NCI-H2081 treated with DMSO at 0.1 percent for 48 hours (cell line): ENCODE measurements around the gene RFT1.

ENCODE experiments used
- DNase-seq: peaks from one replicate; lab custom pipeline; 2025; lab: John Stamatoyannopoulos, UW

Gene RFT1

GRCh38 chr3:53130179-53131061 is at the start of gene RFT1:
Gene RFT1 (minus strand): TSS chr3:53130435. CDS start chr3:53130400, 35 bp downstream.
- no peak for DNase-seq

- DNase-seq = no peak
Observed at GRCh38 chr3:53179580-53179979, 49.3 kb upstream of the RFT1 start.

GRCh38 chr3:53178246-53178645 is 48.0 kb upstream of the RFT1 start:
- DNase-seq = no peak

- no peak for DNase-seq
Observed at GRCh38 chr3:53175613-53176540, 45.6 kb upstream of the RFT1 start.

- no peak for DNase-seq
Observed at GRCh38 chr3:53174346-53175250, 44.4 kb upstream of the RFT1 start.

- no peak for DNase-seq
Observed at GRCh38 chr3:53173107-53173506, 42.9 kb upstream of the RFT1 start.

GRCh38 chr3:53171827-53172505 is 41.7 kb upstream of the RFT1 start:
- no peak for DNase-seq

GRCh38 chr3:53171064-53171418 is 40.8 kb upstream of the RFT1 start:
- DNase-seq = no peak

GRCh38 chr3:53170325-53171063 is 40.3 kb upstream of the RFT1 start:
- no peak for DNase-seq

- no peak for DNase-seq
Observed at GRCh38 chr3:53169832-53170324, 39.6 kb upstream of the RFT1 start.

- DNase-seq = no peak
Observed at GRCh38 chr3:53169045-53169831, 39.0 kb upstream of the RFT1 start.

- DNase-seq = no peak
Observed at GRCh38 chr3:53168175-53168923, 38.1 kb upstream of the RFT1 start.

GRCh38 chr3:53167418-53168174 is 37.4 kb upstream of the RFT1 start:
- no peak for DNase-seq

GRCh38 chr3:53166781-53167291 is 36.6 kb upstream of the RFT1 start:
- DNase-seq = no peak

- DNase-seq = no peak
Observed at GRCh38 chr3:53166206-53166605, 36.0 kb upstream of the RFT1 start.

GRCh38 chr3:53164911-53165310 is 34.7 kb upstream of the RFT1 start:
- DNase-seq = no peak

GRCh38 chr3:53163444-53164387 is 33.5 kb upstream of the RFT1 start:
- no peak for DNase-seq
